HL-60 (cell line): ENCODE measurements around the gene ARPC1A.

ENCODE experiments used
- DNase-seq, 2 experiments: peaks; one replicate each; pipeline ENCODE4 v3.0.0-alpha.2; 2010 to 2020; ENCODE audit warnings: low read depth in 1 of 2, low spot score in 1 of 2
- H3K27ac ChIP-seq: fragments of 250-450 bp; sonication (Bioruptor Pico); replicated peaks from 2 replicates; pipeline ENCODE4 v1.5.1; 2020; ENCODE audit warnings: mild to moderate bottlenecking, moderate library complexity
- H3K27me3 ChIP-seq: fragments of 250-450 bp; sonication (Bioruptor Pico); 2 replicates; pipeline ENCODE4 v1.5.1; 2021; ENCODE audit warnings: mild to moderate bottlenecking, moderate library complexity; ENCODE audit not compliant: insufficient read depth, poor library complexity, severe bottlenecking
- H3K4me3 ChIP-seq: replicated peaks from 2 replicates; pipeline ENCODE4 v1.5.1; 2011; ENCODE audit warnings: mild to moderate bottlenecking, control low read depth, low read length; ENCODE audit not compliant: insufficient read depth
- GABPA ChIP-seq: IDR thresholded peaks from 2 replicates; pipeline ENCODE4 v1.6.1; 2012; ENCODE audit warnings: low read depth
- POLR2AphosphoS5 ChIP-seq: IDR thresholded peaks from 2 replicates; pipeline ENCODE4 v1.6.1; 2012; ENCODE audit warnings: low read depth
- SPI1 ChIP-seq: IDR thresholded peaks from 2 replicates; pipeline ENCODE4 v1.6.1; 2012; ENCODE audit warnings: low read depth, mild to moderate bottlenecking, borderline replicate concordance
- TF ChIP-seq, protein P1 (sequence below): IDR thresholded peaks from 2 replicates; pipeline ENCODE4 v1.6.1; 2012; ENCODE audit warnings: low read depth; ENCODE audit not compliant: insufficient replicate concordance
- TF ChIP-seq, protein P2 (sequence below): IDR thresholded peaks from one replicate; pipeline ENCODE4 v1.5.1; 2011; ENCODE audit warnings: low read length, control low read depth, inconsistent platforms; ENCODE audit not compliant: insufficient read depth

The ARPC1A gene

DNA sequence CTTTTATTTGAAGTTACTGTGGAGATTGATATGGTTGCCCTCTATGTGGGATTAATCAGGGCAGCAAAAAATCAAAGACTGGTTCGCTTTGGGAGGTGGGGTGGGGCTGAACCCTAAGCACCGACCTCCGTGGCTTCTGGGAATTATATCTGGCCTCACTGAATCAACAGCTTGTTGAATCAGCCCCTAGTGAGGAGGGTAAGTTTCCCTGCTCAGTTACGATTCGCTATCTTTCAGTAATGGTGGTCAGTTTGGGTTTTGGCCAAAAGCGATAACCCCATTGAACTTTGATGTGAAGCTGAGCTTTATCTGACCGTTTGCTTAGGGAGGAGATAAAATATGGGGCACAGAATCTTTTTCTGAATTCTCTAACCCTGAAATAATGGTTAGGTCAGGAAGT lies 16.6 kb upstream of the ARPC1A start:
- TF ChIP-seq SPI1: no peak
- no peak for TF ChIP-seq POLR2AphosphoS5
- TF ChIP-seq GABPA: no peak
- TF ChIP-seq, protein P1, sequence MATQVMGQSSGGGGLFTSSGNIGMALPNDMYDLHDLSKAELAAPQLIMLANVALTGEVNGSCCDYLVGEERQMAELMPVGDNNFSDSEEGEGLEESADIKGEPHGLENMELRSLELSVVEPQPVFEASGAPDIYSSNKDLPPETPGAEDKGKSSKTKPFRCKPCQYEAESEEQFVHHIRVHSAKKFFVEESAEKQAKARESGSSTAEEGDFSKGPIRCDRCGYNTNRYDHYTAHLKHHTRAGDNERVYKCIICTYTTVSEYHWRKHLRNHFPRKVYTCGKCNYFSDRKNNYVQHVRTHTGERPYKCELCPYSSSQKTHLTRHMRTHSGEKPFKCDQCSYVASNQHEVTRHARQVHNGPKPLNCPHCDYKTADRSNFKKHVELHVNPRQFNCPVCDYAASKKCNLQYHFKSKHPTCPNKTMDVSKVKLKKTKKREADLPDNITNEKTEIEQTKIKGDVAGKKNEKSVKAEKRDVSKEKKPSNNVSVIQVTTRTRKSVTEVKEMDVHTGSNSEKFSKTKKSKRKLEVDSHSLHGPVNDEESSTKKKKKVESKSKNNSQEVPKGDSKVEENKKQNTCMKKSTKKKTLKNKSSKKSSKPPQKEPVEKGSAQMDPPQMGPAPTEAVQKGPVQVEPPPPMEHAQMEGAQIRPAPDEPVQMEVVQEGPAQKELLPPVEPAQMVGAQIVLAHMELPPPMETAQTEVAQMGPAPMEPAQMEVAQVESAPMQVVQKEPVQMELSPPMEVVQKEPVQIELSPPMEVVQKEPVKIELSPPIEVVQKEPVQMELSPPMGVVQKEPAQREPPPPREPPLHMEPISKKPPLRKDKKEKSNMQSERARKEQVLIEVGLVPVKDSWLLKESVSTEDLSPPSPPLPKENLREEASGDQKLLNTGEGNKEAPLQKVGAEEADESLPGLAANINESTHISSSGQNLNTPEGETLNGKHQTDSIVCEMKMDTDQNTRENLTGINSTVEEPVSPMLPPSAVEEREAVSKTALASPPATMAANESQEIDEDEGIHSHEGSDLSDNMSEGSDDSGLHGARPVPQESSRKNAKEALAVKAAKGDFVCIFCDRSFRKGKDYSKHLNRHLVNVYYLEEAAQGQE: no peak
- TF ChIP-seq, protein P2, sequence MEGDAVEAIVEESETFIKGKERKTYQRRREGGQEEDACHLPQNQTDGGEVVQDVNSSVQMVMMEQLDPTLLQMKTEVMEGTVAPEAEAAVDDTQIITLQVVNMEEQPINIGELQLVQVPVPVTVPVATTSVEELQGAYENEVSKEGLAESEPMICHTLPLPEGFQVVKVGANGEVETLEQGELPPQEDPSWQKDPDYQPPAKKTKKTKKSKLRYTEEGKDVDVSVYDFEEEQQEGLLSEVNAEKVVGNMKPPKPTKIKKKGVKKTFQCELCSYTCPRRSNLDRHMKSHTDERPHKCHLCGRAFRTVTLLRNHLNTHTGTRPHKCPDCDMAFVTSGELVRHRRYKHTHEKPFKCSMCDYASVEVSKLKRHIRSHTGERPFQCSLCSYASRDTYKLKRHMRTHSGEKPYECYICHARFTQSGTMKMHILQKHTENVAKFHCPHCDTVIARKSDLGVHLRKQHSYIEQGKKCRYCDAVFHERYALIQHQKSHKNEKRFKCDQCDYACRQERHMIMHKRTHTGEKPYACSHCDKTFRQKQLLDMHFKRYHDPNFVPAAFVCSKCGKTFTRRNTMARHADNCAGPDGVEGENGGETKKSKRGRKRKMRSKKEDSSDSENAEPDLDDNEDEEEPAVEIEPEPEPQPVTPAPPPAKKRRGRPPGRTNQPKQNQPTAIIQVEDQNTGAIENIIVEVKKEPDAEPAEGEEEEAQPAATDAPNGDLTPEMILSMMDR: no peak

DNA sequence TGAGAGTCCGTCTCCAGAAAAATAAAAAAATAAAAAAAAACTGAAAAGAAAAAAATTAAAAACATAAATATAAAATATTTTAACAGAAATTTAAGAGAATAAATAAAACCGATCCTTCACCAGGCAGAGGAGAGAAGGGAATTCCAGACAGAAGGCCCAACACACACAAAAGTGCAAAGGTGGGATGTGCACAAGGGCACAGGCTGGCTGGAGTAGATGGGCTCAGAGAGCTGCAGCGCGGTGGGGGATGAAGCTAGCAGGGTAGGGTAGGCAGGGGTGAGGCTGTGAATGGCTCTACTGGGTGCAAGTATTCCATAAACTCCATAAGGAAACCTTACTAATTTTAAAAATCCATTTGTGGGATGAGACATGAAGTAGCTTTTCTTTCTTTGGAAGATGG lies 15.7 kb upstream of the ARPC1A start:
- Histone ChIP-seq H3K4me3 (no peak overlapping the region), H3K27me3 (no peaks in the 10 kb centered on the region), H3K27ac (no peak overlapping the region)
- no peak for DNase-seq
- TF ChIP-seq, protein P1: no peak
- TF ChIP-seq, protein P2: no peak
- no peak for TF ChIP-seq SPI1
- no peak for TF ChIP-seq POLR2AphosphoS5
- TF ChIP-seq GABPA: no peak

More for the DNA sequence above, 16.6 kb upstream of the ARPC1A start:
- Histone ChIP-seq H3K27me3 (no peaks in the 10 kb centered on the region), H3K4me3 (no peak overlapping the region), H3K27ac (no peak overlapping the region)
- DNase-seq: no peak

DNA sequence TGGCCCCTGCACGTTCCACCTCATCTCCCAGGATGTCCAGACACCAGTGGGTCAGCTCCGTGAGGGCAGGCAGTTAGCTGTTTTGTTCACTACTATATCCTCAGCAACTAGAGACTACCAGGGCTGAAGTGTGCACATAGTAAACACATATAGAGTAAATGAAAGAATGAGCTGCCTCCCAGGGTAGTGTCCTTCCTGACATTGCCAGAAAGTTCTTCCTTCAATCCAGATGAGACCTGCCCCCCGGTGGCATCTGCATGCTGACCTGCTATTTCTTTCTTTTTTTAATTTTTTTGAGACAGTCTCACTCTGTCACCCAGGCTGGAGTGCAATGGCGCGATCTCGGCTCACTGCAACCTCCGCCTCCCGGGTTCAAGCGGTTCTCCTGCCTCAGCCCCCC lies 14.0 kb upstream of the ARPC1A start:
- H3K27ac ChIP-seq: no peak overlapping the region
- no peaks in the 10 kb centered on the region for H3K27me3 ChIP-seq
- no peak for DNase-seq
- TF ChIP-seq, protein P1: no peak
- no peak for TF ChIP-seq POLR2AphosphoS5
- TF ChIP-seq SPI1: no peak
- TF ChIP-seq, protein P2: no peak
- TF ChIP-seq GABPA: no peak
- no peak overlapping the region for H3K4me3 ChIP-seq
